GM18870 (cell line): ENCODE measurements around the gene SLC13A5.
"Not testable (repeated sequence)": the region's sequence is repeated elsewhere in the genome, so short reads cannot be mapped to it uniquely, and the experiment has no call there.

Experiments used
- ATAC-seq: cut with Tn5 transposase; IDR thresholded peaks from one replicate; pipeline ENCODE4 v1.9.1; 2021; ENCODE audit warnings: moderate library complexity; ENCODE audit not compliant: unreplicated experiment

Gene SLC13A5

GRCh38 chr17:6666557-6666956 is 46.6 kb downstream of the SLC13A5 start:
- ATAC-seq, result no peak

- no peak for ATAC-seq
These were observed 47.1 kb downstream of the SLC13A5 start for GRCh38 chr17:6666077-6666521.

GRCh38 chr17:6663200-6663599 is 50.0 kb downstream of the SLC13A5 start:
- ATAC-seq, result not testable (repeated sequence)

GRCh38 chr17:6661464-6661848 is 51.7 kb downstream of the SLC13A5 start:
- ATAC-seq, result no peak

GRCh38 chr17:6660805-6661463 is 52.2 kb downstream of the SLC13A5 start:
- peak; percentile 58 for ATAC-seq

GRCh38 chr17:6660101-6660500 is 53.1 kb downstream of the SLC13A5 start:
- no peak for ATAC-seq

GRCh38 chr17:6658411-6658810 is 54.8 kb downstream of the SLC13A5 start:
- not testable (repeated sequence) for ATAC-seq

GRCh38 chr17:6657633-6658287 is 55.4 kb downstream of the SLC13A5 start:
- no peak for ATAC-seq

GRCh38 chr17:6656797-6657632 is 56.2 kb downstream of the SLC13A5 start:
- not testable (repeated sequence) for ATAC-seq

- ATAC-seq, result not testable (repeated sequence)
These were observed 57.3 kb downstream of the SLC13A5 start for GRCh38 chr17:6655732-6656361.

- ATAC-seq, result no peak
These were observed 58.1 kb downstream of the SLC13A5 start for GRCh38 chr17:6654841-6655731.

- ATAC-seq, result no peak
These were observed 61.2 kb downstream of the SLC13A5 start for GRCh38 chr17:6651919-6652452.

GRCh38 chr17:6651354-6651918 is 61.7 kb downstream of the SLC13A5 start, which contains the start of the genes C17orf100 and MED31:
C17orf100 (plus strand) TSS chr17:6651762; CDS start chr17:6651914, 152 bp downstream.
MED31 (minus strand) TSS chr17:6651605; CDS start chr17:6651528, 77 bp downstream.
- ATAC-seq, result peak; percentile 65

GRCh38 chr17:6648181-6648580 is 65.0 kb downstream of the SLC13A5 start:
- no peak for ATAC-seq

GRCh38 chr17:6643451-6644125 is 69.6 kb downstream of the SLC13A5 start:
- no peak for ATAC-seq

GRCh38 chr17:6642592-6642991 is 70.6 kb downstream of the SLC13A5 start:
- ATAC-seq, result no peak

- ATAC-seq, result no peak
These were observed 71.8 kb downstream of the SLC13A5 start for GRCh38 chr17:6641247-6641863.

GRCh38 chr17:6640536-6641246 is 72.5 kb downstream of the SLC13A5 start, which contains the start of the genes KIAA0753 and TXNDC17:
KIAA0753 (minus strand) TSS chr17:6640711; CDS start chr17:6635103, 5,608 bp downstream.
TXNDC17 (plus strand) TSS chr17:6641060; CDS start chr17:6641083, 23 bp downstream.
- ATAC-seq, result peak; percentile 71
